Thymus (tissue), 11 donors: ENCODE results near the gene MFSD2A. TPM values are rescaled to one million over a fixed set of nuclear protein-coding genes. Genes with fewer than 3 reads are reported as not detected.

Experiments
- DNase-seq, 9 donors: peaks; one replicate each; pipeline ENCODE4 v3.0.0-alpha.2; 2013; ENCODE audit warnings: low spot score in 9 of 9, low read depth in 6 of 9, missing footprints in 1 of 9
- H3K27ac ChIP-seq, 2 donors: one replicate each; pipeline ENCODE4 v1.5.1; 2013; ENCODE audit warnings: control low read depth in 1 of 2, low read depth in 1 of 2, low read length in 1 of 2, mild to moderate bottlenecking in 1 of 2, moderate library complexity in 1 of 2
- H3K27me3 ChIP-seq, 2 donors: one replicate each; pipeline ENCODE4 v1.5.1; 2013; ENCODE audit warnings: low read length in 1 of 2; ENCODE audit not compliant: control insufficient read depth in 2 of 2, insufficient read depth in 1 of 2
- H3K36me3 ChIP-seq, 2 donors: one replicate each; pipeline ENCODE4 v1.5.1; 2013; ENCODE audit warnings: low read length in 1 of 2, mild to moderate bottlenecking in 1 of 2, moderate library complexity in 1 of 2; ENCODE audit not compliant: control insufficient read depth in 2 of 2, insufficient read depth in 2 of 2
- H3K4me1 ChIP-seq, 2 donors: one replicate each; pipeline ENCODE4 v1.5.1; 2013; ENCODE audit warnings: low read length in 2 of 2; ENCODE audit not compliant: control insufficient read depth in 2 of 2, insufficient read depth in 2 of 2
- H3K4me3 ChIP-seq, 2 donors: one replicate each; pipeline ENCODE4 v1.5.1; 2013; ENCODE audit warnings: low read length in 2 of 2, control low read depth in 1 of 2, mild to moderate bottlenecking in 1 of 2
- H3K9me3 ChIP-seq, 2 donors: one replicate each; pipeline ENCODE4 v1.5.1; 2013; ENCODE audit warnings: low read length in 1 of 2, mild to moderate bottlenecking in 1 of 2; ENCODE audit not compliant: control insufficient read depth in 2 of 2, insufficient read depth in 1 of 2
- WGBS: extraction: QIAGEN DNeasy Blood & Tissue Kit; methylation state at CpG from one replicate; pipeline ENCODE4 v1.1.7; 2013; 5-methylcytosine and 5-hydroxymethylcytosine counted together
- polyA plus RNA-seq: library from polyadenylated mRNA; stranded (reverse); fragments of 200-250 nt; gene quantifications from one replicate; pipeline ENCODE4 v1.2.3, GENCODE V29; 2013
- total RNA-seq: library from RNA; stranded (reverse); fragments of 120-200 nt; gene quantifications from one replicate; pipeline ENCODE4 v1.2.4, GENCODE V29; 2013
- donor health status: healthy.

MFSD2A gene
- total and polyA plus RNA-seq, 2 donors, result 2.3 to 2.9 TPM

DNA sequence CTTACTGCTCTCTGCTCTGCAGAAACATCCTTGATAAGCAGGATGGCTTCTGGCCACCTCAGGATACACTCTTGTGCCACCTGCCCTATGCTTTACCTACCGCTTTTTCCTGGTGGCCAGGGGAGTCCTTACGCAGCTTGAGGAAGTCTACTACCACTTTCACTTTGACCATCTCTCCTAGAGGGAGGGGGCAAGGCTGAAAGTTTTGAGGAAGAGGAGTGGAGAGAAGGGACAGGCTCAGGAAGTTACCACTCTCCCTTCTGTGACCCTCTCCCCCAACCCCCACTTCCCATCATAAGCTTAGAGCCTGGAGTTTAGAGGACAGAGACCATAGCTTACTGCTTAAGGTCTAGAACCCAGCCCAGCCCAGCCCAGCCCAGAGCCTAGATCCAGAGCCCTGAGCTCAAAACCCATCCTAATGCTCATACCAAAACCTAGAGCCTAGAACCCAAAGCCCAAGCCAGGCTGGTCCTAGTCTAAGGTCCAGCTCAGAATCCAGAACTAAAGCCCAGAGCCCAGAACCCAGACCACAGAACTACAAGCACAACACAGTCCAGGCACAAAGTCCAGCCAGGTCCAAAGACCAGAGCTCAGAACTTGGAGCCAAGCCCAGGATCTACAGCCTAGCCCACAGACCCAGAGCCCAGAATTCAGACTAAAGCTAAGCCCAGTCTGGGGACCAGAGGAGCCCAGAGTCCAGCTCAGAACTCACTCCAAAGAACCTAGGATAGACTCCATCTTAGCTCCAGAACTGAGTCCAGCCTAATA is 18.0 kb upstream of the MFSD2A start:
- H3K4me3 ChIP-seq, result no peak overlapping the region
- no peak for DNase-seq
- H3K9me3 ChIP-seq, result no peaks in the 10 kb centered on the region
- no peak overlapping the region for H3K27ac ChIP-seq
- 83% methylated on average over 2 of the region's 2 CpGs for WGBS
- peaks cover 0 to 8% of the 10 kb centered on the region in 2 donors for H3K4me1 ChIP-seq
- no peaks in the 10 kb centered on the region for H3K27me3 ChIP-seq
- H3K36me3 ChIP-seq, result no peaks in the 10 kb centered on the region

DNA sequence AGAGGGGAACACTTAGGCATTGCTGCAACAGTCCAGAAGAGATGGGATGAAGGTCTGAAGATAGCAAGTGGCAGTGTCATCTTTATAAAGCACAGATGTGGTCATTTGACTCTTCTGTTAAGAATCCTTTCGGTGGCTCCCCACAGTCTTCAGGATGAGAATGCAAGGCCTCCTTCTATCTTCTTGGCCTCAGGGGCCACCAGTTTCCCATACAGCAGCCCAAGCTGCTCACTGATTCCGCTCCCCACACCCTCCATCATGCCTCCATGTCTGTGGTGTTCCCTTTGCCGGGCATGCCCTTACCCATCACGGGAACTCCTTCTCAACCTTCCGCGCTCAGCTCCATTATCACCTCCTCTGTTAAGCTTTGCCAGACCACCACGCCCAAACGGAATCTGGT is 16.1 kb upstream of the MFSD2A start:
- Histone ChIP-seq H3K27me3 (no peaks in the 10 kb centered on the region), H3K4me1 (peaks cover 0 to 8% of the 10 kb centered on the region in 2 donors), H3K9me3 (no peaks in the 10 kb centered on the region), H3K27ac (no peak overlapping the region), H3K36me3 (no peaks in the 10 kb centered on the region), H3K4me3 (no peak overlapping the region)
- DNase-seq, result no peak
- WGBS, result 96% methylated on average over 8 of the region's 8 CpGs

DNA sequence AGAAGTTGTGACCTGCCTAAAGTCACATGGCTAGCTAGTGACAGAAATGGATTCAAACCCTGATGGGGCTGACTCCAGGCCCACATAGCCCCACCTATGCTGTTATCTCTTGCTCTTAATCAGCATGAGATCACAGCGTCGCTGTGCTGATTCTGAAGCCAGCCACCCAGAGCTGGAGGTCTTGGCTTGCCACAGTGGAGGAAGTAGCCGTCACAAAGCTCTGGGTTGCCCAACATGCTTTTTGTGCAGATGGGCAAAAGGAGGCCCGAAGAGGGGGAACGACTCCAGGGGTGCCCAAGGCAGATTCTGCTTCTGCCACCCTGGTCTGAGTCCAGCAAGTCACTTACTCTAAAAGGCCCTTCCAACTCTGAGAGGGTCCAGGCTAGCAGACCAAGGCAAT is 14.7 kb upstream of the MFSD2A start:
- no peak overlapping the region for H3K27ac ChIP-seq

DNA sequence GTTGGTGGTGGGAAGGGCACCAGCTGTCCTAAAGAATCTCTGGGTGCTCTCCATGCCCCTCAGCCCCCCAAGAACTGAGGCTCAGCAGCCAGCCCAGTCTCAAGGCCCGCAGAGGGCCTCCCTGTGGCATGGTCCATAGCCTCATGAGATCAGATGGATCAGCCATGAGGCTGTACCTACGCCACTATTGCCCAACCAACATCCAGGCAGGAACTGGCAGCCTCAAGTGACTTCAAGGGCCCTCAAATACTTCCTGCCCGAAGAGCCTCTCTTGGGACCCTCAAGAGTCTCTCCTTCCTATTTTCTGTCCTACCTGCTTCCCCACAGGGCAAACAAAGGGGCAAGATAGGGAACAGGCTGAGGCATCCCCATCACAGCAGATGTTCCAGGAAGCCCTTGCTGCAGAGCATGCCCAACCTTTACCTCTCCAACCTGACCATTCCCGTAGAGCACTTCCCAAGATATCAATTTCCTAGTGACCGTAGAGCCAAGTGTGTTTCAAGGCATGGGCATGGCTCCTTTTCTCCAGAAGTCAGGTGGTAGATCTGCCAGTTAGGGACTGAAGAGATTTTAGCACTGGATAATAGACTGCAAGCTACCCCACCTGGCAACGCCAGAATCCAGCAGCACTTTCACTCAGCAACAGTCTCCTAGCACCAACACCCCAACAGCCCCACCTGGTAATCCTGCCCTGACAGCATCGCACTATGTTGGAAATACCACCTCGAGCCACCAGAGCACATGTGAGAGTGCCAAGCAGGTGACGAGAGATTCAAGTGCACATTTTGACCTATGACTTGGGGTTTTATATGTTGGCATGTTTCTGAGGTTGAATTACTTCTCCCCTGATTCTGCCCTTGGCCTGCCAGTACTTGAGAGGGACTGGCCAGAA is 13.7 kb upstream of the MFSD2A start:
- peaks cover 0 to 10% of the 10 kb centered on the region in 2 donors for H3K4me1 ChIP-seq
- 96% methylated on average over 9 of the region's 9 CpGs for WGBS
- H3K36me3 ChIP-seq, result no peaks in the 10 kb centered on the region
- H3K9me3 ChIP-seq, result no peaks in the 10 kb centered on the region
- H3K4me3 ChIP-seq, result no peak overlapping the region
- DNase-seq, result no peak
- H3K27me3 ChIP-seq, result no peaks in the 10 kb centered on the region
- no peak overlapping the region for H3K27ac ChIP-seq

More for the DNA sequence above, 14.7 kb upstream of the MFSD2A start:
- peaks cover 0 to 8% of the 10 kb centered on the region in 2 donors for H3K4me1 ChIP-seq
- H3K27me3 ChIP-seq, result no peaks in the 10 kb centered on the region
- no peaks in the 10 kb centered on the region for H3K9me3 ChIP-seq
- H3K4me3 ChIP-seq, result no peak overlapping the region
- DNase-seq, result no peak
- WGBS, result 76% methylated on average over 5 of the region's 5 CpGs
- no peaks in the 10 kb centered on the region for H3K36me3 ChIP-seq

DNA sequence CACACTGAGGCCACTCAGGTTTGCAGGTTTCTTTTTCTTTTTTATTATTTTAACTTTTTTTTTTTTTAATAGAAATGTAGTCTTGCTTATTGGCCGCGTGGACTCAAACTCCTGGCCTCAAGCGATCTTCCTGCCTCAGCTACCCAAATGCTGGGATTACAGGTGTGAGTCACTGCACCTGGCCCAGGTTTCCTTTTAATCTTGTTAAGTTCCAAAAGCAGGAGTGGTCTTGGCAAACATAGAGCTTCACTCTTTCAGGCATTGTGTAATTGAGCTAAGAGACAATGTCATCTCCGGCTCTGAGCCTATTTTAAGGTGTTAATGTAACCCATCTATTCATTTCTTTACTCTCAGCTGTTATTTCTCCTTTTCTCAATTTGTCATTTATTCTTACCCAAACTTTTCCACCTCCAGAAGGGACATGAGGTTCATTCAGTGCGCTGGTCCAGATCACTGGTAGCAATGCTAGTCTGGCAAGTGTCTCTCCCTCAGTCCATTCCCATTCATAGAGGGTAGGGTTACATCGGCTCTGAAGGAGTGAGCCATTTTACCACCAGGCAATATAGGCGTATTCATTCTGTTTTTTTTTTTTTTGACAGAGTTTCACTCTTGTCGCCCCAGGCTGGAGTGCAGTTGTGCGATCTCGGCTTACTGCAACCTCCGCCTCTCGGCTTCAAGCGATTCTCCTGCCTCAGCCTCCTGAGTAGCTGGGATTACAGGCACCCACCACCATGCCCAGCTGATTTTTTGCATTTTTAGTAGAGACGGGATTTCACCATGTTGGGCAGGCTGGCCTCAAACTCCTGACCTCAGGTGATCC is 11.3 kb upstream of the MFSD2A start:
- Histone ChIP-seq H3K9me3 (no peaks in the 10 kb centered on the region), H3K36me3 (no peaks in the 10 kb centered on the region), H3K27ac (peak overlapping the region in 1 of 2 donors; percentile 32), H3K27me3 (no peaks in the 10 kb centered on the region), H3K4me1 (peaks cover 0 to 10% of the 10 kb centered on the region in 2 donors), H3K4me3 (no peak overlapping the region)
- 94% methylated on average over 14 of the region's 14 CpGs for WGBS
- DNase-seq, result no peak

DNA sequence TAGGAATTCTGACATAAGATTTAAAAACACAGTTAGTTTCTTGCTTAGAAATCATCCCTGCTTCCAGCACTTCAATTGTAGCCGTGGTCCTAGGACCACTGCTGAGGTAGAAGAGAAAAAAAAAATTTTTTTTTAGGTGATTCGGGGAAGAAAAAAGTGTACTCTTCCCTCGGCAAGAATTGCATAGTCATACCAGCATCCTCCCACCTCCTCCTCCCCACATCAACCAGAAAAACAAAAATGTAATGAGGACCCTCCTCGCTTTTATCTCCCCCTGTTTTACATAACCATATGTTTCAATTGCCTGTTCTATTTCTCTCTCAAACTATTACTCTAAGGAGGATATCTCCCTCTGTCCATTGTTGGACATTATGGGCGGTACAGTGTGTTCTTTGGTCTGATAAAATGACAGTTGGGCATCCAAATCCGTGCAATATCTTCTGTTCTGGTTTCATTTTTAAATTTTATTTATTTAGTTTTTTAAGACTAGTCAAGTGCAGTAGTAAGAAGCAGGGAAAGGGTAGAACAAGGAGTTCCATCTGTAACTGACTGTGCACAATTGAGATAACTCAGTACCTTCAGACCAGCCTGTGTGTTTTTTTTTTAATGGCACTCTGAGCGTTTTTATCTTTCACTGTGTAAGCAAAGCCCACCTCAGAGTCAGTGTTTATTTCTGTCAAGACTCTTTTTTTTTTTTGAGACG is 10.4 kb upstream of the MFSD2A start:
- H3K36me3 ChIP-seq, result no peaks in the 10 kb centered on the region
- H3K27me3 ChIP-seq, result no peaks in the 10 kb centered on the region
- no peaks in the 10 kb centered on the region for H3K9me3 ChIP-seq
- no peak for DNase-seq
- H3K4me3 ChIP-seq, result no peak overlapping the region
- peaks cover 0 to 10% of the 10 kb centered on the region in 2 donors for H3K4me1 ChIP-seq
- no peak overlapping the region for H3K27ac ChIP-seq
- WGBS, result 34% methylated on average over 8 of the region's 8 CpGs

DNA sequence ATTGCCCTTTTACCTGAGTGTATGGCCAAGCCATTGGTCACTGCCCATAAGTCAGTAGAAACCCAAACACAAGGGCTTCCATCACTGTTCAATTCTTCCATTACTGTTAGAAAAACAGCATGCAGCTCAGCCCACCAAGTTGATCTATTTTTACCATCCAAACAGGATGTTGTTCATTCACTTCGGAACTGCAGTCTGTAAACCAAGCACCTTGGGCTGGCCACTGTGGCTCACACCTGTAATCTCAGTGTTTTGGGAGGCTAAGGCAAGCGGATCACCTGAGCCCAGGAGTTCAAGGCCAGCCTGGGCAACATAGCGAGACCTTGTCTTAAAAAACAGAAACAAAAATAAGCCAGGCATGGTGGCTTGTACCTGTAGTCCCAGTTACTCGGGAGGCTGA is 8.7 kb upstream of the MFSD2A start:
- H3K4me3 ChIP-seq, result no peak overlapping the region
- no peak for DNase-seq
- no peaks in the 10 kb centered on the region for H3K9me3 ChIP-seq
- H3K4me1 ChIP-seq, result peaks cover 0 to 4% of the 10 kb centered on the region in 2 donors
- H3K27ac ChIP-seq, result no peak overlapping the region
- WGBS, result 81% methylated on average over 4 of the region's 4 CpGs
- H3K36me3 ChIP-seq, result no peaks in the 10 kb centered on the region
- H3K27me3 ChIP-seq, result no peaks in the 10 kb centered on the region

DNA sequence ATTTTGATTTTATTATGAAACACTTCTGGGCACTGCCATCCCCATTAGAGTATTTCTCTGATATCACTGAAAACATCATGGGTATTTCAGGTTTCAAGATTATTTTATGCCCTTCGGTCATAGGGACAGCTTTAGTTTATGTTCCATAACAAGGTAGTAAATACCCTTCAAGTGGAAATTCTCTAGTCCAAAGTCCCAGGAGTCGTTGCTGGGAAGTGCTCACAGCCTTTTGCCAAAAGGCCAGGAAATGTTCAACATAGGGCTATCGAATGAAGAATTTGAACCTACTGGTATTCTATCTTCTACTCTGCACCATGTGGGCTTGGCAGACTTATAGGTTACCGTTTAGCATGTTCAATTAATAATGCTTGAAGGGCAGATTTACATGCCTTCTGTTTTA is 7.7 kb upstream of the MFSD2A start:
- 95% methylated on average over 4 of the region's 4 CpGs for WGBS

More for the DNA sequence above, 7.7 kb upstream of the MFSD2A start:
- Histone ChIP-seq H3K4me3 (no peak overlapping the region), H3K27me3 (no peaks in the 10 kb centered on the region), H3K4me1 (peaks cover 0 to 4% of the 10 kb centered on the region in 2 donors), H3K36me3 (no peaks in the 10 kb centered on the region), H3K9me3 (no peaks in the 10 kb centered on the region), H3K27ac (no peak overlapping the region)
- DNase-seq, result no peak
